GM12878 (cell line): Measurements from ENCODE around the gene AMN. TPM values are rescaled to one million over a fixed set of nuclear protein-coding genes. Genes with fewer than 3 reads are reported as not detected.
A peak's percentile ranks its signal among the peaks of the same experiment; 100 is the strongest.

Experiments
- ASH2L ChIP-seq: fragments of 300-600, 200-600 bp; sonication (generic); IDR thresholded peaks from 2 replicates; pipeline ENCODE4 v1.6.1; 2017; ENCODE audit warnings: low read depth, mild to moderate bottlenecking, borderline replicate concordance
- CBFB ChIP-seq: IDR thresholded peaks from 2 replicates; pipeline ENCODE4 v1.6.1; 2016; ENCODE audit warnings: antibody characterized with exemption, low read depth
- EED ChIP-seq: sonication (generic); IDR thresholded peaks from 2 replicates; pipeline ENCODE4 v1.6.1; 2016; ENCODE audit warnings: antibody characterized with exemption, low read depth
- EZH2 ChIP-seq: IDR thresholded peaks from 2 replicates; pipeline ENCODE4 v1.6.1; 2012; ENCODE audit warnings: low read depth, mild to moderate bottlenecking, control low read depth, inconsistent platforms, low read length, borderline replicate concordance; ENCODE audit not compliant: control insufficient read depth
- HDAC2 ChIP-seq: fragments of 200-600 bp; sonication (generic); IDR thresholded peaks from 2 replicates; pipeline ENCODE4 v1.6.1; 2017
- IRF4 ChIP-seq: IDR thresholded peaks from 2 replicates; pipeline ENCODE4 v1.6.1; 2011; ENCODE audit warnings: low read depth, low read length
- MEF2B ChIP-seq: fragments of 450-650 bp; IDR thresholded peaks from 2 replicates; pipeline ENCODE4 v1.6.1; 2018; ENCODE audit warnings: mild to moderate bottlenecking, moderate library complexity; ENCODE audit not compliant: partially characterized antibody, poor library complexity, severe bottlenecking
- NBN ChIP-seq: fragments of 450-650 bp; IDR thresholded peaks from 2 replicates; pipeline ENCODE4 v1.6.1; 2016
- NR2F1 ChIP-seq: fragments of 450-650 bp; conservative IDR thresholded peaks from 2 replicates; pipeline ENCODE4 v1.6.1; 2017; ENCODE audit warnings: mild to moderate bottlenecking
- PAX5 ChIP-seq: IDR thresholded peaks from 2 replicates; pipeline ENCODE4 v1.6.1; 2011; ENCODE audit warnings: low read depth, low read length, borderline replicate concordance
- POLR2A ChIP-seq: IDR thresholded peaks from 2 replicates; pipeline ENCODE4 v1.6.1; 2011; ENCODE audit warnings: low read depth, mild to moderate bottlenecking, low read length
- STAT3 ChIP-seq: IDR thresholded peaks from 2 replicates; pipeline ENCODE4 v1.6.1; 2011; ENCODE audit warnings: low read depth, low read length, improper control_type of control experiment
- ZNF217 ChIP-seq: fragments of 450-650 bp; IDR thresholded peaks from 2 replicates; pipeline ENCODE4 v1.6.1; 2017; ENCODE audit warnings: antibody characterized with exemption, mild to moderate bottlenecking
- polyA plus RNA-seq, 11 experiments: library from polyadenylated mRNA; depleted of rRNA in 4 of 11; unstranded in 6 of 11; stranded (reverse) in 5 of 11; fragments of >200 nt; fragmentation: Nextera tagmentation in 4 of 11; fragmentation: Illumina TruSeq in 1 of 11; extraction: Ambion mirVana in 4 of 11; extraction: Trizol in 1 of 11; gene quantifications; 1 replicate in 1 of 11; 2 replicates in 10 of 11; pipeline versions ENCODE4 v1.2.1 to v1.2.3, GENCODE V29; 2011 to 2016; ENCODE audit warnings: inconsistent platforms in 2 of 11, missing spikeins in 2 of 11, low read depth in 1 of 11
- total RNA-seq, 4 experiments: library from RNA; depleted of rRNA in 3 of 4; stranded (reverse); fragments of >200 nt in 3 of 4; fragmentation: Illumina TruSeq in 1 of 4; extraction: Trizol in 1 of 4; gene quantifications; 2 replicates each; pipeline versions ENCODE4 v1.2.1 to v1.2.3, GENCODE V29; 2013 to 2021
- TF ChIP-seq, protein P1 (sequence below), 3 experiments: IDR thresholded peaks in 2 of 3; conservative IDR thresholded peaks in 1 of 3; 2 replicates each; pipeline ENCODE4 v1.5.1; 2011; ENCODE audit warnings: low read depth in 3 of 3, low read length in 3 of 3, mild to moderate bottlenecking in 3 of 3, control low read depth in 2 of 3, moderate library complexity in 2 of 3, inconsistent platforms in 1 of 3, mixed read lengths in 1 of 3; ENCODE audit not compliant: control insufficient read depth in 2 of 3, insufficient read depth in 1 of 3; ENCODE audit errors: extremely low read depth in 1 of 3
- TF ChIP-seq, protein P2 (sequence below): fragments of 450-650 bp; formaldehyde crosslinking; IDR thresholded peaks from 2 replicates; pipeline ENCODE4 v1.4.0; 2022; ENCODE audit warnings: mild to moderate bottlenecking, moderate library complexity
- TF ChIP-seq, protein P3 (sequence below): fragments of 450-650 bp; IDR thresholded peaks from 2 replicates; pipeline ENCODE4 v1.6.1; 2018; ENCODE audit warnings: mild to moderate bottlenecking, low read depth, moderate library complexity; ENCODE audit not compliant: partially characterized antibody
- TF ChIP-seq, protein P4 (sequence below): fragments of 450-650 bp; IDR thresholded peaks from 2 replicates; pipeline ENCODE4 v1.6.1; 2016; ENCODE audit warnings: mild to moderate bottlenecking
- TF ChIP-seq, protein P5 (sequence below): IDR thresholded peaks from 2 replicates; pipeline ENCODE4 v1.6.1; 2012; ENCODE audit warnings: mild to moderate bottlenecking, low read depth, low read length

Gene AMN
- total and polyA plus RNA-seq, 10 of the 15 experiments (the other 5 are each of a cell fraction or from before 2014, with no cell fraction given) = 0.03 to 0.33 (median 0.11) TPM; not detected in 6

DNA sequence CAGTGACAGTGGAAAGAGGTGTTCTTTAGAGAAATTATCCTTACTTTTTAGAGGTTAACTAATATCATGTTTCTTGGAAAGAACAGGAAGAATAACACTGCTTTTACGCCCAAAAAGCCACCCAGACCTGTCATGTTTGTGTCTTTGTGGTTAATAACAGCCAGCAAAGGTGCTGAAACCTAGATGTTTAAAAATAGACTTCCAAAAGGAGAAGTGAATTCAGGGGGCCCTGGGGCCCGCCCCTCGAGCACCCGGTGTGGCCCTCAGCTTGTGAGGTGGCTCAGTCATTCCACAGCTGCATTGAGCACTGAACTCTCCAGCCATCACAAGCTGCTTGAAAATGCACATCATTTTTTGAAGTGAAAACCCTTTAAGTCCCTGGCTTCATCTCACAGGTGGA, 20.8 kb upstream of the AMN start (continued):
- TF ChIP-seq EED (peak; percentile 66; the same call in 1 of the 2 replicates), CBFB (peak; percentile 76; the same call in 1 of the 2 replicates), MEF2B (peak; percentile 93), NR2F1 (peak; percentile 53), PAX5 (peak; percentile 70; the same call in 1 of the 2 replicates), ASH2L (0 out of 2 replicates have a peak, but pooled peaks have one; percentile 75), IRF4 (no peak), EZH2 (no peak), ZNF217 (peak; percentile 56; the same call in 1 of the 2 replicates), POLR2A (peak; percentile 65), HDAC2 (no peak), NBN (peak; percentile 62; the same call in 1 of the 2 replicates), STAT3 (0 out of 2 replicates have a peak, but pooled peaks have one; percentile 50)
- TF ChIP-seq, protein P1, sequence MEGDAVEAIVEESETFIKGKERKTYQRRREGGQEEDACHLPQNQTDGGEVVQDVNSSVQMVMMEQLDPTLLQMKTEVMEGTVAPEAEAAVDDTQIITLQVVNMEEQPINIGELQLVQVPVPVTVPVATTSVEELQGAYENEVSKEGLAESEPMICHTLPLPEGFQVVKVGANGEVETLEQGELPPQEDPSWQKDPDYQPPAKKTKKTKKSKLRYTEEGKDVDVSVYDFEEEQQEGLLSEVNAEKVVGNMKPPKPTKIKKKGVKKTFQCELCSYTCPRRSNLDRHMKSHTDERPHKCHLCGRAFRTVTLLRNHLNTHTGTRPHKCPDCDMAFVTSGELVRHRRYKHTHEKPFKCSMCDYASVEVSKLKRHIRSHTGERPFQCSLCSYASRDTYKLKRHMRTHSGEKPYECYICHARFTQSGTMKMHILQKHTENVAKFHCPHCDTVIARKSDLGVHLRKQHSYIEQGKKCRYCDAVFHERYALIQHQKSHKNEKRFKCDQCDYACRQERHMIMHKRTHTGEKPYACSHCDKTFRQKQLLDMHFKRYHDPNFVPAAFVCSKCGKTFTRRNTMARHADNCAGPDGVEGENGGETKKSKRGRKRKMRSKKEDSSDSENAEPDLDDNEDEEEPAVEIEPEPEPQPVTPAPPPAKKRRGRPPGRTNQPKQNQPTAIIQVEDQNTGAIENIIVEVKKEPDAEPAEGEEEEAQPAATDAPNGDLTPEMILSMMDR (IDR thresholded peaks at IDR 0.05 in 2 of 3, conservative IDR thresholded peaks at IDR 0.05 in 1 of 3; ENCODE audit: control insufficient read depth in 2 of 3, extremely low read depth in 1 of 3, insufficient read depth in 1 of 3, low read depth in 3 of 3, low read length in 3 of 3) = no peak
- TF ChIP-seq, protein P2, sequence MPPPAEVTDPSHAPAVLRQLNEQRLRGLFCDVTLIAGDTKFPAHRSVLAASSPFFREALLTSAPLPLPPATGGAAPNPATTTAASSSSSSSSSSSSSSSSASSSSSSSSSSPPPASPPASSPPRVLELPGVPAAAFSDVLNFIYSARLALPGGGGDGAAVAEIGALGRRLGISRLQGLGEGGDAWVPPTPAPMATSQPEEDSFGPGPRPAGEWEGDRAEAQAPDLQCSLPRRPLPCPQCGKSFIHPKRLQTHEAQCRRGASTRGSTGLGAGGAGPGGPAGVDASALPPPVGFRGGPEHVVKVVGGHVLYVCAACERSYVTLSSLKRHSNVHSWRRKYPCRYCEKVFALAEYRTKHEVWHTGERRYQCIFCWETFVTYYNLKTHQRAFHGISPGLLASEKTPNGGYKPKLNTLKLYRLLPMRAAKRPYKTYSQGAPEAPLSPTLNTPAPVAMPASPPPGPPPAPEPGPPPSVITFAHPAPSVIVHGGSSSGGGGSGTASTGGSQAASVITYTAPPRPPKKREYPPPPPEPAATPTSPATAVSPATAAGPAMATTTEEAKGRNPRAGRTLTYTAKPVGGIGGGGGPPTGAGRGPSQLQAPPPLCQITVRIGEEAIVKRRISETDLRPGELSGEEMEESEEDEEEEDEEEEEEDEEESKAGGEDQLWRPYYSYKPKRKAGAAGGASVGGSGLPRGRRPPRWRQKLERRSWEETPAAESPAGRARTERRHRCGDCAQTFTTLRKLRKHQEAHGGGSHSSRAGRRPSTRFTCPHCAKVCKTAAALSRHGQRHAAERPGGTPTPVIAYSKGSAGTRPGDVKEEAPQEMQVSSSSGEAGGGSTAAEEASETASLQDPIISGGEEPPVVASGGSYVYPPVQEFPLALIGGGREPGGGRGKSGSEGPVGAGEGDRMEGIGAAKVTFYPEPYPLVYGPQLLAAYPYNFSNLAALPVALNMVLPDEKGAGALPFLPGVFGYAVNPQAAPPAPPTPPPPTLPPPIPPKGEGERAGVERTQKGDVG = no peak
- TF ChIP-seq, protein P3, sequence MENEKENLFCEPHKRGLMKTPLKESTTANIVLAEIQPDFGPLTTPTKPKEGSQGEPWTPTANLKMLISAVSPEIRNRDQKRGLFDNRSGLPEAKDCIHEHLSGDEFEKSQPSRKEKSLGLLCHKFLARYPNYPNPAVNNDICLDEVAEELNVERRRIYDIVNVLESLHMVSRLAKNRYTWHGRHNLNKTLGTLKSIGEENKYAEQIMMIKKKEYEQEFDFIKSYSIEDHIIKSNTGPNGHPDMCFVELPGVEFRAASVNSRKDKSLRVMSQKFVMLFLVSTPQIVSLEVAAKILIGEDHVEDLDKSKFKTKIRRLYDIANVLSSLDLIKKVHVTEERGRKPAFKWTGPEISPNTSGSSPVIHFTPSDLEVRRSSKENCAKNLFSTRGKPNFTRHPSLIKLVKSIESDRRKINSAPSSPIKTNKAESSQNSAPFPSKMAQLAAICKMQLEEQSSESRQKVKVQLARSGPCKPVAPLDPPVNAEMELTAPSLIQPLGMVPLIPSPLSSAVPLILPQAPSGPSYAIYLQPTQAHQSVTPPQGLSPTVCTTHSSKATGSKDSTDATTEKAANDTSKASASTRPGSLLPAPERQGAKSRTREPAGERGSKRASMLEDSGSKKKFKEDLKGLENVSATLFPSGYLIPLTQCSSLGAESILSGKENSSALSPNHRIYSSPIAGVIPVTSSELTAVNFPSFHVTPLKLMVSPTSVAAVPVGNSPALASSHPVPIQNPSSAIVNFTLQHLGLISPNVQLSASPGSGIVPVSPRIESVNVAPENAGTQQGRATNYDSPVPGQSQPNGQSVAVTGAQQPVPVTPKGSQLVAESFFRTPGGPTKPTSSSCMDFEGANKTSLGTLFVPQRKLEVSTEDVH = no peak
- TF ChIP-seq, protein P4, sequence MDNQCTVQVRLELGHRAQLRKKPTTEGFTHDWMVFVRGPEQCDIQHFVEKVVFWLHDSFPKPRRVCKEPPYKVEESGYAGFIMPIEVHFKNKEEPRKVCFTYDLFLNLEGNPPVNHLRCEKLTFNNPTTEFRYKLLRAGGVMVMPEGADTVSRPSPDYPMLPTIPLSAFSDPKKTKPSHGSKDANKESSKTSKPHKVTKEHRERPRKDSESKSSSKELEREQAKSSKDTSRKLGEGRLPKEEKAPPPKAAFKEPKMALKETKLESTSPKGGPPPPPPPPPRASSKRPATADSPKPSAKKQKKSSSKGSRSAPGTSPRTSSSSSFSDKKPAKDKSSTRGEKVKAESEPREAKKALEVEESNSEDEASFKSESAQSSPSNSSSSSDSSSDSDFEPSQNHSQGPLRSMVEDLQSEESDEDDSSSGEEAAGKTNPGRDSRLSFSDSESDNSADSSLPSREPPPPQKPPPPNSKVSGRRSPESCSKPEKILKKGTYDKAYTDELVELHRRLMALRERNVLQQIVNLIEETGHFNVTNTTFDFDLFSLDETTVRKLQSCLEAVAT = 0 out of 2 replicates have a peak, but pooled peaks have one; percentile 58
- TF ChIP-seq, protein P5, sequence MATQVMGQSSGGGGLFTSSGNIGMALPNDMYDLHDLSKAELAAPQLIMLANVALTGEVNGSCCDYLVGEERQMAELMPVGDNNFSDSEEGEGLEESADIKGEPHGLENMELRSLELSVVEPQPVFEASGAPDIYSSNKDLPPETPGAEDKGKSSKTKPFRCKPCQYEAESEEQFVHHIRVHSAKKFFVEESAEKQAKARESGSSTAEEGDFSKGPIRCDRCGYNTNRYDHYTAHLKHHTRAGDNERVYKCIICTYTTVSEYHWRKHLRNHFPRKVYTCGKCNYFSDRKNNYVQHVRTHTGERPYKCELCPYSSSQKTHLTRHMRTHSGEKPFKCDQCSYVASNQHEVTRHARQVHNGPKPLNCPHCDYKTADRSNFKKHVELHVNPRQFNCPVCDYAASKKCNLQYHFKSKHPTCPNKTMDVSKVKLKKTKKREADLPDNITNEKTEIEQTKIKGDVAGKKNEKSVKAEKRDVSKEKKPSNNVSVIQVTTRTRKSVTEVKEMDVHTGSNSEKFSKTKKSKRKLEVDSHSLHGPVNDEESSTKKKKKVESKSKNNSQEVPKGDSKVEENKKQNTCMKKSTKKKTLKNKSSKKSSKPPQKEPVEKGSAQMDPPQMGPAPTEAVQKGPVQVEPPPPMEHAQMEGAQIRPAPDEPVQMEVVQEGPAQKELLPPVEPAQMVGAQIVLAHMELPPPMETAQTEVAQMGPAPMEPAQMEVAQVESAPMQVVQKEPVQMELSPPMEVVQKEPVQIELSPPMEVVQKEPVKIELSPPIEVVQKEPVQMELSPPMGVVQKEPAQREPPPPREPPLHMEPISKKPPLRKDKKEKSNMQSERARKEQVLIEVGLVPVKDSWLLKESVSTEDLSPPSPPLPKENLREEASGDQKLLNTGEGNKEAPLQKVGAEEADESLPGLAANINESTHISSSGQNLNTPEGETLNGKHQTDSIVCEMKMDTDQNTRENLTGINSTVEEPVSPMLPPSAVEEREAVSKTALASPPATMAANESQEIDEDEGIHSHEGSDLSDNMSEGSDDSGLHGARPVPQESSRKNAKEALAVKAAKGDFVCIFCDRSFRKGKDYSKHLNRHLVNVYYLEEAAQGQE = no peak
